GM21526 (cell line): ENCODE data around the gene PRG2.
"Not testable (repeated sequence)": the region's sequence is repeated elsewhere in the genome, so short reads cannot be mapped to it uniquely, and the experiment has no call there.

ENCODE experiments used
- ATAC-seq: cut with Tn5 transposase; IDR thresholded peaks from one replicate; pipeline ENCODE4 v1.9.1; 2021; ENCODE audit warnings: moderate library complexity; ENCODE audit not compliant: unreplicated experiment, low FRiP score

The PRG2 gene

DNA sequence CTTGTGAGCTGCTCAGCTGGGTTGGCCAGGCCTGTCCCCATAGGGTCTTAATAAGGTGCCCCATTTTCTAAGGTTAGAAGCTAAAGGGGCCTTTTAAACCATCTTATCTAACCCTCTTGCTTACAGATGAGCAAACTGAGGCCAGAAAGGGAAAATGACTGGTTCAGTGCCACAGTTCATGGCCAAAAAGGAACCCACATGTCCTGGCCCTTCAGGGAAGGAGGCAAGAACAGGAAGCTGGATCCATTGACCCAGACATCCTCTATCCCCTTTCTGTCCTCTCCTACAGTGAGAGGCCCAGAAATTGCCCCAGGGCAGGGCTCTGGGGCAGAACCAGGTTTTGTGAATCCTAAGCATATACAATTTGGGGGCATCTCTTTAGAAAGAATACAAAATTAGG is 19.5 kb downstream of the PRG2 start:
- no peak for ATAC-seq

DNA sequence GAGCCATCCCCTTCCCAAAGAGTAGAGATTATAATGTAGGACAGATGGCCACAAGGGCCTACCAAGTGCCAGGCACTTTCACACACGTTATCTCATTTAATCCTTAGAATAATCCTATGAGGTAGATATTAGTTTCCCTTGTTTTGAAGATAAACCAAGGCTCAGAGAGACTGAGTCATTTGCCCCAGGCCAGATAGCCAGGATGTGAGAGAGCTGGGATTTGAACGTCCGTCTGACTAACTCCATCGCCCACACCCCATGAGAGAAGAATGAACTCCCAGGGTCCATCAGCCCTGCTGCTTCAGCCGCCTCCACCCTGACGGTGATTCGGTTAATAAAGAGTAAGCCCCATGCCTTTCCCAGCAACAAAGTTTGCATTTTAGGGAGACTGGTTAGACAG is 20.2 kb downstream of the PRG2 start:
- no peak for ATAC-seq

DNA sequence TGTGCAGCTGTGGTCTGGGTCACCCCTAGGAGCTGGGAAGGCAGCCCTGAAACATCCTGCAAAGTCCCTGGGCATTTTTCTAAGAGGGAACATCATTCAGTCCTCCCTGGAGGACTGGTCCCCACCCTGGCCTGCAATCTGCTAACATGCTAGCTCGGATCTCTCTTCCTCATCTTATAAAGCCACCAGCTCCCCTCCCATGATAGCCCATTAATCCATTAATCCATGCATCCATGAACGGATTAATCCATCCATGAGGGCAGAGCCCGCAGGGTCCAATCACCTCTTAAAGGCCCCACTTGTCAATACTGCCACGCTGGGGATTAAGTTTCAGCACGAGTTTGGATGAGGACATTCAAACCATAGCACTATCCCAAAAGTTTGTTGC is 21.6 kb downstream of the PRG2 start:
- ATAC-seq = no peak

DNA sequence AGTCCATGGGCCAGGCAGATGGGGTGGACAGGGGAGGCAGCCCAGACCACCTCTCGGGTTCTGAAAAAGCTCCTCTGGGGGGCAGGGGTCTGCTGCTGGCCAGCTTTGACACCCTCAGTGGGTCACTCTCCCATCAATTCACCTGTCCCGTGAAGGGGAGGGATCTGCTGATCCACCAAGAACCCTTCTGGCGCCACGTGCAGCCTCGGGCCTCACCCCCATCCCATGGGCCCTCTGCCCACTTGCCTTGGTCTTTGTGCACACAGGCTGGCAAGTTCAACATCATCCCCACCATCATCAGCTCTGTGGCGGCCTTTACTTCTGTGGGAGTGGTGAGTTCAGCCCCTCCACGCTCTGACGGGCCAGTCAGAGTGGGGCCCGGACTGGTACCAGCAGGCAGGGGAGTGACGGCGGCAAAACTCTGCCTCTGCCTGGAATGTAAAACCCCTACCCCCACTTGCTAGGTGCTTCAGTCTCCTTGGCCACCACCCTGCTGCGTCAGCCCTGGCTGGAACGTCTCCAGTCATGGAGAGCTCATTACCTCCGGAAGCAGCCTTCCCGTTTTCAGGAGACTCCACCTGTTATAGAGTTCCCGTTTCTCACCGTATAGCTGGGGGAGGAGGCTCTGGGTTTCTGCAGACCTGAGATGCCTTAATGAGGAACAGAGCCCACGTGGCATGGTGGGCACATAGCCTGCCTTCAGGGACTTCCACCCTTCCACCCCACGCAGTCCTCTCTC is 22.2 kb downstream of the PRG2 start:
- no peak for ATAC-seq

DNA sequence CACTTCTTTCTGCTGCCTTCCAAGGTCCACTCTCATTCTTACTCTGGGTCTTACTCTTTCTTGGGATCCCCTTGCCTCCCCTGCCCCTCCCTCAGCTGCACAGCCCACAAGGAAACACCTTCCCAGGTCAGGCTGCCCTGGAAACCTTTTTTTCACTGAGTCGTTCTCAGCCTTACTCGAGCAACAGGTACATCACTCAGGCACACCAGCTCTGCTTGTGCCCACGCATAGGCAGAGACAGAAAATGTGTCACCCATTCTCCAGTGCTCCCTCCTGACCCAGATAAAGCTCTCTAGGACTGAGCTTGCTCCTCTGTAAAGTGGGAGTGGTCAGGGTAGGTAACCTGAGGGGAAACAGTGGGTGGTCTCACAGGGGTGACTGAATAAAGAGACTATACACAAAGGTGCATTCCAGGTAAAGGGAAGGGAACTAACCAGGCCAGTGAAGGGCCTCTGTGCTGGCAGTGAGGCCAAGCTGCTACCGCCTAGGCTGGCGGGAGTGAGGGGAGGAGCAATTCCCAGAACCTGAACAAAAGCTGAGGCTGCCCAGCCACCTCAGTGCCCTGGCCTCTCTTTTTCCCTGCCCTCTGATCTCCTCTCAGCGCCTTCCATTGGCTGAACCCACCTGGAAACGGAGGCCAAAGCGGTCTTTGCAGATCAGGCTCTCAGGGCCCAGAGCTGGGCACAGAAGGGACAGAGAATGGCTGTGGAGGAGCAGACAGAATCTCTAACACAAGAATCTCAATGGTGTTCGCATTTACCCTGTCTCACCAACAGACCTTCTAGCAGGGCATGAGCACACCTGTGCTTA is 25.4 kb downstream of the PRG2 start:
- ATAC-seq = no peak

DNA sequence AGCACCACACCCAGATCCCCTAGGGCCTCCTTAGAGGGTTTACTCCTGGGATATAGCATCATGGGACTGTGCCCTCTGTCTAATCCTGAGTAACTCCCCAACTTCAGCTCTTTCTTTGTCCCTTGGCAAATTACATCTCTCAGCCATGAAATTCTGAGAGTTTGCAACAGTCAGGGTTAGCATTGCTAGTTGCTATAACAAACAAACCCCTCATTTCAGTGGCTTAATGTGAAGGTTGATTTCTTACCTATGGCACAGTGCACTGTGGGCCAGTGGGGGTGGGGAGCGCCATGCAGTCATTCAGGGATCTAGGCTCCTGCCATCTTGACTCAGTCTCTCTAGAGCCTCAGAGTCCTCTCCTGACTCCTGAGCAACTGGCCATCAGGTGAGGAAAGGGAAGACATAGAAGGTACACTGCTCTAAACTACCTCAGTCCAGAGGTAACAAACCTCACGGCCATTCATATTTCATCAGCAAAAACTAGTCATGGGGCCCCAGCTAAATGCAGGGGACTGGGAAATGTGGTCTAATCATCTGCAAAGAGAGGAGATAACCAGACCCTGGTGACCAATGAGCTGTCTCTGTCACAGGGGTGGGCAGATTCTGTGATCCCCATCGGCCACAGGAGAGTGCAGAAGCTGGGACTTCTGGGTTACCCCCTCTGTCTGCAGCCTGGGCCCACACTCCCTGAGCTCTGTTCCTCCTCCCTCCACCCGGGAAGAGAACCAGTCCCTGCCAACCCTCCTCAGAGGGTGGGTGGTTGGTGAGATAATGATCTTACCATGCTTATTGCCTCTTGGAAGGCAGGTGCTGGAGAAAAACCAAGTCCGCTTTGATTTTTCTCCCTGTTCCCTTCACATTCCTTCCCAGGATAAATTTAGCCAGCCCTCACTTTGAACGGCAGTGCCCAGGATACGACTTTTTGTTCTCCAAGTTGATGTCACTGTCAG is 27.0 kb downstream of the PRG2 start:
- ATAC-seq = no peak

DNA sequence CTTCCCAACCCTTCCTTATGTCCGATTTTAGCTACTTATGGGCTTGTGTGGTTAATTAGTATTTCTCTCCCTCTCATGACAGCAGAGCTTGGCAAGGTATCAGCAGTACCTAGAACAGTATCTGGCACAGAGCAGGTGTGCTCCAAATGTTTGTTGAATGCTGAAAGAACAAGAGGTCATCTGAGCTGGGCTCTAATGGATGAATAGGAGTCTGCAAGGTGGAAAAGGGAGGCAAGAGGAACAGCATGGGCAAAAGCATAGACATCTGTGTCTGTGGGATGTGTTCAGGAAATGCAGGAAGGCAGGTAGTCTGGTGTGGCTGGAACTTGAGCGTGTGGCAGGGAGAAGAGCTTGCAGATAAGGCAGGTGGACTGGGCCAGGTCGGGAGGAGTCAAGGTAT is 28.5 kb downstream of the PRG2 start:
- no peak for ATAC-seq

DNA sequence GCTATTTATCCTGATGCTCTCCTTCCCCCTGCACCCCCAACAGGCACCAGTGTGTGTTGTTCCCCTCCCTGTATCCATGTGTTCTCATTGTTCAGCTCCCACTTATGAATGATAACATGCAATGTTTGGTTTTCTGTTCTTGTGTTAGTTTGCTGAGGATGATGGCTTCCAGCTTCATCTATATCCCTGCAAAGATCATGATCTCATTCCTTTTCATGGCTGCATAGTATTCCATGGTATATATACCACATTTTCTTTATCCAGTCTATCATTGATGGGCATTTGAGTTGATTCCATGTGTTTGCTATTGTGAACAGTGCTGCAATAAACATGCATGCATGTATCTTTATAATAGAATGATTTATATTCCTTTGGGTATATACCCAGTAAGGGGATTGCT is 29.0 kb downstream of the PRG2 start:
- not testable (repeated sequence) for ATAC-seq

DNA sequence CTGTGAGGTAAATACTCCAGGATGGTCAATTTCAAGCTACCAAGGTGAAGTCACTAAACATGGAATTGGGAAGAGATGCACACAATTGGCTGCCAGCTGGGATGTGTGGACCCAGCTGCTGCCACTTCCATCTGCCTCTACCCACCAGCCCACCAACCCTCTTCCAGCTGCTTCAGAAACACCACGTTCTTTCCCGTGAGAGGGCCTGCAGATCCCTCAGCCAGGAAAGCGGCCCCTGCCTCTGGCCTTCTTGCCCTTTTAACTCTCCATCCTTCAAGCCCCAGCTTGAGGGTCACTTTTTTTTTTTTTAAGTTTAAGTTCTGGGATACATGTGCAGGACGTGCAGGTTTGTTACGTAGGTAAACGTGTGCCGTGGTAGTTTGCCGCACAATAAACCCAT is 29.5 kb downstream of the PRG2 start:
- no peak for ATAC-seq

DNA sequence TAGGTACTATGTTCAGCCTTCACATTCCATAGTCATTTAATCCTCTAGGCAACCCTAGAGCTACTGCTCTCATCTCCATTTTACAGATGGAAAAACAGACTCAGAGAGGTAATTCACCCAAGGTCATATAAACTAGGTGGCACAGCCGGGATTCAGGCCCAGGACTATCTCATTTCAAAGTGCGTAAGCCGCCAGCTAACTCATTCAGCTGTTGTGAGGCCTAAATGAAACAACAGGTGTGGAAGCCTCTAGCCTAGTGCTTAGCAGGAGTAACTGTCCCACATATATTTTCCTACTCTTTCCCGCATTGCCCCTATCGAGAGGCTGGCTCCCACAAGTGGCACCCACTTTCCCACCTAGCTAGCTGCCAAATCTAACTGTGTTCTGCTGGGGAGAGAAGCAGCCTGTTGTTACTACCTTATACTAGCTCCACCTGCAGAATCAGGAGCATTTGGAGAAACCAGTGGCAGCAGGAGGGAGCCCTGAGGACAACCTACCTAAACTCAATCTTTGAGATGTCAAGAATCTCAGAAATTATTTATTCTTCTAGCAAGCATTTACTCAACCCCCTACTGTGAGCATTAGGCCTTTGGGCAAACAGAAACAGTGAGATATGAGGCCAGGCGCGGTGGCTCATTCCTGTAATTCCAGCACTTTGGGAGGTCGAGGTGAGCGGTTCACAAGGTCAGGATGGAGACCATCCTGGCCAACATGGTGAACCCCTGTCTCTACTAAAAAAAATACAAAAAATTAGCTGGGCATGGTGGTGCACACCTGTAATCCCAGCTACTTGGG is 30.4 kb downstream of the PRG2 start:
- no peak for ATAC-seq

DNA sequence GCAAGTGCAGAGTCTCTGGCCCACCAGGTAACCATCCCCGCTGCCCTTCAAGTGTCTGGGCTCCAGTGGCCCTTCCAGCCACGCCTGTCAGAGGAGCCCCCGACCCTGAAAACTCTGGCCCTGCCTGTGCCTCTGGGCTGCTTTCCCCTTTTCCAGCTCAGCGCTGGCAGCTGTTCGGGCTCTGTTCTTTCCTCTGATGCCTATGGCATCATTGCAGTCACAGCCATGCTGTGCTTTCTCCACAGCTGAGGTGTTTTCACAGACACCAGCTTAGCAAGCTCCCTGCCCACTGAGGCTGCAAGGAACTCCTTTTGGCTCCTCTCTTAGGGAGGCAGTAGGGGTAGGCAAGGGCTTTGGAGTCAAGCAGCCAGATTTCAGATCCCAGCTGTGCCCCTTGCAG is 31.1 kb downstream of the PRG2 start:
- ATAC-seq = no peak

DNA sequence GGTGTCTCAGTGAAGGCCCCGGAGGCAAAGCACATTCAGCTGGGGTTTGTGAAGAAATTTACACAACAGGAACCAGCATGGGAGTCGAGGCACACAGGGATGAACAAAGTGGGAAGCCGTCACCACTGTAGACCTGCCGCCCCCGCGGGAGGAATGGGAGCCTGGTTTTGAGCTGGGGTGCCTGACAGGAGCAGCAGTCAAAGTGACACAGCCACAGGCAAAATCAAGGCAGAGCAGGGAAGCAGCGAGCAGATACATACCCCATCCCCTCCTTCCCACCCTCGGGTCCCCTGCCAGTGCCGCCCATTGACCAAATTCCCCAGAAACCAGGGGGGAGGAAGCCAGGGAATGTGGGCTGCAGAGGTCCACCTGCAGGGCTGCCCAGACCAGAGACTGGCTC is 31.5 kb downstream of the PRG2 start:
- ATAC-seq = no peak

DNA sequence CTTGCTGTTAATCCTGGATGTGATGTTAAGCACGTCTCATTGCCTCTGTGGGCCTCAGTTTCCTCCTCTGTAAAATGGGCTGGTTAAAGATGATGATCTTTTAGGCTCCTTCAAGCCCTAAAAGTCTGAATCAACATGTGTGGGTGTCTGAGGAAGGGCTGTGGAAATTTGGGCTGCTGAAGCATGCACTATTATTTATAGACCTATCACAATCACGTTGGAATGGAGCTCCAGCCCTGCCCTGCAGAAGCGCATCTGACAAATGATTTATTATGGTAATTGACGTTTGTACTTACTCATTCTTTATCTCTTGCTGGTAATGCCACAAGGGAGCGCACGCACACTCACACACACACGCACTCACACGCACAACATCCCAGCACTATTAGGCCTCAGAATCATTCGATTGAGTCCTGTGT is 31.9 kb downstream of the PRG2 start:
- ATAC-seq = no peak

DNA sequence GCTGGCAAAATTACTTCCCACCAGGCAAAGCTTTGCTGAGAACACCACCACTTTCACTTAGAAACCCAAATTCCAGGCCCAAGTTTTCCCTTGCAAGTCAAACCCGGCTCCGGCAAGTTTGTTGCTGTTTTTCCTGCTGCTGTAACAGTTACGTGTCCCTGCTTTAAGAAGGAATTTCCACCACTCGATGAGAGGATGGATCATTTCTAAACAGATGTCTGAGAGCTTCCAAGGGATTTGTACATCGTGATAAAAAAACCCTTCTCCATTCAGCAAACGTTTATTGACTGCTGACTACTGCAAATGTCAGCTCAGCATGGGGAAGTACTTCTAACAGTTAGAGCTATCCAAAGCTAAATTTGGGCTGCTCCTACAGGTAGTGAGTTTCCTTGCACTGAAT is 32.6 kb downstream of the PRG2 start:
- ATAC-seq = no peak

DNA sequence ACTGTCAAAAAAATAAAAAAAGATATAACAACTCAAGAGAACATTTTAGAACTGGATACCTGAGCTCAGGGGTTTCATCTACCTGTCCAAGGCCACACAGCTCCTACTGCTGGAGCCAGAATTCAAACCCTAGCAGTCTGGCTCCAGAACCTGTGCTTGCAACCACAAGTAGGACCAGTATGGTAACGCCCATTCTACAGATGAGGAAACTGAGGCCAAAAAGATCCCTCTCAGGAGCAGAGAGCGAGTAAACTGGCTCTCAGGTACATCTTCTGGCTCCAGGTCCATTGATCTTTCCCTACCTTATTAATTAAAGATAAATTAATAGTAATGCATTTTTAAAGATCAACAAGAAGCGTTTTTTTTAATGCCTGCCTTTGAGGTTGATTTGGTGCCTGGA is 33.1 kb downstream of the PRG2 start:
- no peak for ATAC-seq

DNA sequence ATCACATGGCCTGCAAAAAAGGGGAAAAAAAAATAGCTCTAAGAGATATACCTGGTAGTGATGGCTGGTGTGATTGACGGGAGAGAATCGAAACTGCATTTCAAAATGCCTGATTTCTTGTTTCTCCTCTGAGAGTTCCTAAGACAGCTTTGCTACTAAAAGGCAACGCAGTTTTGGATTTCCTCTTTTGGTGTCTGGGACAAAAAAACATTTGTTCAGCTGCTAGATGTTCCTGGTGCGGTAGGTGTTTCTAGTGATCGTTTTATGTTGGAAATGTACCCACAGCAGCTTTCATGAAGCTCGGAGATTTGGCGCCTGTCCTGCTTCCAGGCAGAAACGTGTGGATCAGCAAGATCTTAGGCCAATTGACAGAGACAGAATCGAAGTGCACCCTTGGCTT is 34.2 kb downstream of the PRG2 start:
- no peak for ATAC-seq

DNA sequence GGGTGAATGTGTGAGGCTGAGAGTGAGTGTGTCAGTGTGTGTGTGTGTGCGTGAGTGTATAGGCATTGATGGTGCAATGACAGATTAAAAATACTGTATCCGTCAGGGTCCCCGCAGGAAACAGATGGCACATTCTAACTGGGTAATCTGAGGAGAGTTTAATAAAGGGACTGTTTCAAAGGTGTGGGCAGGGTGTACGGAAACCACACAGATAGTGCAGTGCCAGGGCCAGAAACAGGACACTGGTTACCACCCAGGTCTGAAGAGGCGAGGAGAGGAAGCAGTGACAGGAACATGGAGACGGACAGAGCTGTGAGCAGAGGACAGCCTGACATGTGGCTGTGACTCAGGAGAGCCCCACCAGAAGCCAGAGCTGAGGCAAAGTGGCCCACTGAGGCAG is 35.8 kb downstream of the PRG2 start:
- ATAC-seq = no peak

DNA sequence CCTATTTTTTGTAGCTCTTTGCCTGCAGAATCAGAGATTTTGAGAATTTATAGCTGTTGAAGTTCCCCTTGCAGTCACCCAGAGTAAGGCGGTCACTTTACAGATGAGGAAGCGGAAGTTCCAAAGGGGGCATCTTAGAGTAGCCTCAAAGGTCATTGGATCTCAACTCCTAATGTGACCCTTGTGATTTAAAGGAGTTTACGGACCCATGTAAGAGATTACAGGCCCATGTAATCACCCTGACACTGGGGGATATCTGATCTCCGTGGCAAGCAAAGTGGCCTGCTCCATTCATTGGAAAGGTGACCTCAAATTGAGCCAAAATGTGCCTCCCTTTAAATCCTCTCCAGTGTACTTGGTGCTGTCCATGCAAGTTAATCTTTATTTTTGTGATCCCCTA is 36.6 kb downstream of the PRG2 start:
- ATAC-seq = no peak

DNA sequence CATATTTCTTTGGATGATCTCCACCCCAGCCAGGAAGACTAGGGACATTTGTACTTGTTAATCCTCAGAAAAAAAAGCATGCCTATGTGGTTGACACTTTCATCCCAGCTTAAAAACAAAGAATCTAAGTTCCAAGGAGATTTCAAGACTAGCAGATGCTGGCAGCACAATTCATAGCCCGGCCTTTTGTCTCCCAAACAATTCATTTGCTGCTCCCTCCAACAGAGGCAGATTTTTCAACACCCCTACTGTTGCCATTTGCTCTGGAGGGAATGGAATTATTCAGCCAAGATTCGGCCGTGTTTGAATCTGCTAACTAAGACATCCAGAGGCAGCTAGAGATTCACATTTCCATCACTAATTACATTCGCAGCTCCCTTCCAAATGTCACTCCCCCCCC is 37.0 kb downstream of the PRG2 start:
- ATAC-seq = no peak

DNA sequence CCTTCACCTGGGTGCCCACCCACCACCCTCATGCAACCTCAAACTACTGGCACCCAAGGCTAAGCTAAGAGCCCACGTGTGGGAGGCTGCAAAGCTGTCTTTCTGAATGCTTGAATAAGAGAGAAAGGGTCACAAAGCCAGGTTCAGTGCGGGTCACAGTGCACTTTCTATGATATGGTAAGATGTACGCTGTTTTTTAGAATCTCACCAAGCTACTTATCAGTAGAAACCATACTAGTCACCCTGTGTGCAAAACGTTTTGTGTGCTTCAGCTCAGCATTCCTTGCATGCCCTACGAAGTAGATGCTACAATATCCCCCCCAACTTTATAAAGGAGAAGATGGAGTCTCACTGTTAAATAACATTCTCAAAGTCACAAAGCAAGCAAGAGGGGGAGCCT is 37.4 kb downstream of the PRG2 start:
- no peak for ATAC-seq
